ENCODE results near the gene WNK2.

WNK2 gene

DNA sequence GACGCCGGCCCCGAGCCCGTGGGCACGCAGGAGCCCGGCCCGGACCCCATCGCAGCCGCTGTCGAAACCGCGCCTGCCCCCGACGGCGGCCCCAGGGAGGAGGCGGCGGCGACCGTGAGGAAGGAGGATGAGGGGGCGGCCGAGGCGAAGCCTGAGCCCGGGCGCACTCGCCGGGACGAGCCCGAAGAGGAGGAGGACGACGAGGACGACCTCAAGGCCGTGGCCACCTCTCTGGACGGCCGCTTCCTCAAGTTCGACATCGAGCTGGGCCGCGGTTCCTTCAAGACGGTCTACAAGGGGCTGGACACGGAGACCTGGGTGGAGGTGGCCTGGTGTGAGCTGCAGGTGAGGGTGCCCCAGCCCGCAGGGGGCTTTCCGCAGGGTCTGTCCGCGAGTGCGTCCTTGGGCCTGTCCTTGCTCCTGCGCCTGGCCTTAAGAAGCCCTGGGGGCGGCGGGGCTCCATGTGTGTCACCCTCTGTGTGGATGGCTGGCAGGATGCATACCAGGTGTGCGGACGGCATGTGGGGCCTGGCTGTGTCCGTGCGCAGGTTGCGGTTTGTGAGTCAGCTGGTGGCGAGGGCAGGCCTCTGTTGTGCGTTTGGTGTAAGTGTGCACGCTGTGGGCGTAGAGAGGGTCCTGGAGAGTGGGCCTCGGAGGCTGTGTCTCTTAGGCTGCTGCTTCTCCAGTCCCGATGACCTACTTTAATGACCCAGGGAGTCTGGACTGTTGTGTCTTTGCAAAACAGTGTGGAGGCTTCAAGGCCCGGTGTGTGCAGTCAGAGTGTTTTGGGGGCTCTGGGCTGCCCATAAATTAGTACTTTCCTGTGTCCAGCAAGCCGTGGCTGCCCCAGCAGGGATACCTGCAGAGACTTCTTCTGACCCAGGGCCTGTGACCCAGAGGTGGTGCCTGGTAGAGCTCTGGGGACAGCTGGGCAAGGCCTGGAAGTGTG lies 1.6 kb downstream of the WNK2 start:
- no peak for DNase-seq

DNA sequence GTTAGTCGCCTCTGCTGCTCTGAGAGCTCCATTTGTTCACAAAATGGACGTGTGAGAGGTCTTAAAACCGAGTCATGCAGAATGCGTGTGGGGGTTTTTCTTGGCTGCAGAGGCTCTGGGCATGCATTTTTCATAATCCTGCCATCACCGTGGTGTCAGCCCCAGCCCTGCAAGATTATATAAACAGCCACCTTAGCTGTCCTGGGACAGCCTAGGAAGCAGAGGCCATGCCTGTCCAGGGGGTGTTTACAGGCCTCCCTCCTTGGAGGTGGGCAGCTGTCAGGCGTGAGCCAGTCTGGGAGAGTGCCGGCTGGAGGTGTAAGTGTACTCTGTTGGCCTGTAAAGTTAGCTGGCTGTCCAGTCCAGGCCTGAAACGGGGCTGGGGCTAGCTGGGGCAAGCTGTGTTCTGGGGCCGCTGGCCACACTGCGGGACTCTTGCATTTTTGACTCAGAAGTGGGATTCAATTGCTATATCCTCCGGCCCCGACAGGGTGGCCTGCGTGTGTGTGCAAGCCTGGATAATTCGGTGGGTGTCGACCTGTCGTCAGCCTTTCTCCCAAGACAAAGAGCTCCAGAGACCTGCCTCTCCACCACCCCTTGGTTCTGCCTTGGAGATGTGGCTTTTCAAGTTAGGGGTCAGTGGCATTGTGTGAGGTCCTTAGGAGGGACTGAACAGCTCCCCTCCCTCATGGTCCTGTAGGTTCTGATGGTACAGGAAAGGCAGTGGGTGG lies 2.4 kb downstream of the WNK2 start:
- no peak for DNase-seq

DNA sequence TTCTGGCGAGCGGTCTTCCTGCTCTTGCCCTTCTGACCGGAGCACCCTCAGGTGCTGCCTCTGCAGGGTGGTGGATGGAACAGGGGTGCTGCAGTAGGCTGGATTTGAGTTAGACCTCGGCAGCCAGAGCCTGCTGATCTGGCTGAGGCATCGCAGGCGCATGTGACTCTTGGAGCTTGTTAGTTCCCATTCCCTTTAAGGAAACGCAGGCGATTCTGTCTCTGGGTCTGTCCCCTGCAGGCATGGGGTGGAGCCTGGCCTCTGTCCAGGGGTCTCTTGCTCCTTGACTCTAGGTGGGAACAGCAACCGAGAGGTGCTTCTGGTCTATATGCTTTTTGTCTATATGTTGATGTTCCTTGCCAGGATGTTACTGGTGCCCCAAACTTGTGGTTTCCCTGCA lies 3.1 kb downstream of the WNK2 start:
- DNase-seq: no peak

DNA sequence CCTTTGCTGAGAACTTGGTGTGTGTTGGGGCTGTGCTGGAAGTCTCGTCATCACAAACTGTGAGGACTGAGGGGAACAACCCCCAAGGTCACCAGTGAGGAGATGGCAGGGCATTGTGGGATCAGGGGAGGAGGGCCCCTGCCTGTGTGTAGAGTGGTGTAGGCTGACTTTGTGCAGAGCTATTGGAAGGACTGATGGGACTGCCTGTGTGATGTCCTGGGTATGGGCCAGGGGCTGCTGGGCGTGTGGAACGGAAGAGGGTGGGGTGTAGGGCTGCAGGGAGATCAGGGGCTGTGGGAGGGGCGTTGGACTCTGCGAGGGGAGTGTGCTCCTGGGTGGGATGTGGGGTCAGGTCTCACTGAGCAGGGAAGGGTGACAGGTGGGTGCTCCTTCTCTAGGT lies 3.6 kb downstream of the WNK2 start:
- no peak for DNase-seq

DNA sequence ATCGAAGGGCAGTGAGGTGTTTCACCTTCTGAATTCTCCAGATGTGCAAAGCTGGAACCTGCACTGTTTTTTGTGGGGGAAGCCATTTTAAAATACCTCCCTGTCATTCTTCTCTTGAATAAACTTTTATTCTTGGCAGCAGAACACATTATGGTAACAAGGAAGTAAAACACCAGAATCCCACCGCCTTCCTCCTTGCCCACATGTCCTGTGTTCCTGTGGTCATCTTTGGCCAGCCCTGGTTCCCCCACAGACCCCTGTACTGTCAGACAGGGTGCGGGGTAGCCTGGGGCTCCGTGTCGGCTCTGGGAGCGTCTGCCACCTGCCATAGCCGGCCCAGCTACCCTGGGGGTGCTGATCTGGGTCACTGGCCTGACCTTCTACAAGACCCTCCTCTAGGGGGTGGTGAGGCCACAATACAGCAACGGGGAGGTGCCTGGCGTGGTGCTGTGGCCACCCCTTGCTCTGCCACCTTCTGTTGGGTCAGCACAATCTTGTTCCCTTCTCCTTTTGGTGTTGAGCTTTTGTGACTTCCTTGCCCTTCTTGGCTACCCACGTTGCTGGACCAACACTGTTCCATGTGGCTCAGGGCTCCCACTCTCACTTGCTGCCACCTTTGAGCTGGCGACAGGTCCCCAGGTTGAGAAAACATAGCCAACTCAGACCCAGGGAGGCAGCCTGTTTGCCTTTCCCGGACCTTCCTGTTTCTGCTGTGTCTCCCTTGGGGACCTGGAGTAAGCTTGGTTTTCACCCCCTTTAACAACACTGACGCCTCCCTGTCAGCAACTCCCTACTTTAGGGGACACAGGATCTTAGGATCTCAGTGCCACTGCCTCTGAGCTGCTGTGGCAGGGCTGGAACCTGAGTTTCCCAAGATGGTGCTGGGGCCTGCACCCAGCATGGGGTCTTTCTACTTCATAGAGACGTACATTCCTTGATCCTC lies 4.8 kb downstream of the WNK2 start:
- no peak for DNase-seq

DNA sequence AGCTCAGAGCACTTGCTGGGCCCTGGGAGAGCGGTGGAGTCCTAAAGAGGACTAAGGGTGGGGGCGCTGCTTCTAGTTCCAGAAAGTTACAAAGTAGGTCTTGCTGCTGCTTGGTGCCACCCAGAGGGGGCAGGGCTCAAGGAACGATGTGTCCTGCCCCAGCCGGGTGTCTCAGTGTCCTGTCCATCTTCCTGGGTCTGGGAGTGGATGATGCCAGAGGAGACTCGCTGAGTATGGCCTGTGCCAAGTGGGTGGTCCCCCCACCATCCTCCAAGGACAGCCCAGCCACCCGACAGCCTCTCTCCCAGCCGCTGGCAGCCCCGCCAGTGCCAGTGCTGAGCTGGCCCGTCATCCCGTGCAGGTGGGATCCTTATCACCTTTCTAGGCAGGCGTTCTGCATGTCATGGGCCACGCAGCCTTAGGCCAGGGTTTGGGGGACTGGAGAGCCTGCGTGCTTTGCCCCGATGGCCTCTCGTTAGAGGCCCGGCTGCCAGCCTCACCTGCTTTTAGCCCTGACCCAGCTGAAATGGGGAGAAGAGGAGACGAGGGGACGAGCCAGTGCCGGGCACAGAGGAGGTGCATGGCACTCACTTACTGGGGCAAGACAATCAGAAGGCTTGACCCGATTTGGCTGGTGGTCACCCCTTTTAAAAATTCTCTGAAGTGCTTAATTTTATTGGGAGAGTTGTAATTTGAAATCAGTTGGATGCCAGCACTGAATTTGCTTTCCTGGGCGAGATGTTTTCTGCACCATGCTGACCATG lies 5.6 kb downstream of the WNK2 start:
- no peak for DNase-seq

DNA sequence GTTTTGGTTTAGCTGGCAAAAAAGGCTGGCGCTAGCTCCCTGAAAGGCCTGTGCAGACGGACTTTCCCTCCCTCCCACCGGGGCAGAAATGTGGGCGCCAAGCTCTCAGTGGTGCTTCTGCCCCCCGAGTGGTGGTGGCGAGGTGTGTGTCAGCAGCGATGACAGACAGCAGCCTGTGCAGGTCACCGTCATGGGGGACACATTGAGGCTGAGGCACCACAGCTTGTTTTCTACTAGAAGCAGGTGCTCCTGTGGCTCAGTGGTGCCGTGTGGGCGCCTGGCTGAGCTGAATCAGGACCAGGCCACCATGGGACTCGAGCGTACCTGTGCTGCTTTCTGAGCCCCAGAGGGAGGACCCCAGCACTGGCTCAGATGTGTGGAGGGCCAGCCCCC lies 6.2 kb downstream of the WNK2 start:
- DNase-seq: no peak

DNA sequence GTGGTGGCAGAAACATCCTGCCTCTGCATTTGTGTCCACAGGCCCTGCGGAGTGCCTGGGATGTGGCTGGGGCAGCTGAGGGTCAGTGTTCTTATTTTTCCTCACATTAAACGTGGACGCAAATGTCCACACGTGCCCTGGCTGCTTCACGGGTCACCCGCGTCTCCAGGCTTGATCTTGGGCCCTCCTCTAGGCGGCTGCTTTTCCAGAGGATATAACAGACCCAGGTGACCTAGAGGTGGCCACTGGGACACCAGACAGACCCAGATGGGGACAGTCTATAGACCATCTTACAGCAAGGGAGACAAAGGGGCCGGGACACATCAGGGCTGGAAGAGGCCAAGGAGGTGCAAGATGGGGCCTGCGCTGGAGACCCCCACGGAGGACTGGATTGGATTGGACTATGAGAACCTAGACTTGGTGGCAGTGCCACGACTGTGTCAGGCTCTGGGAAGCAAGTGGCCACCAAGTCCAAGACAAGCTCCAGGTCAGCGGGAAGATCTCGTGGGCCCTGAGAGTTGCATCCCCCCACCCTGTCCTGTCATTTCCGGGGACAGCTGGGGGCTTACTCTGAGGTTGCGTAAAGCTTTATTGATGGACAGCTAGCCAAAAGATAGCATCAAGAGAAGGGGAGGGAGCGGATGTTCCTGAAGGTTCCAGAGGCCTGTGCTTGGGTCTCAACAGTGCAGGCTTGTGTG lies 6.9 kb downstream of the WNK2 start:
- DNase-seq: no peak

DNA sequence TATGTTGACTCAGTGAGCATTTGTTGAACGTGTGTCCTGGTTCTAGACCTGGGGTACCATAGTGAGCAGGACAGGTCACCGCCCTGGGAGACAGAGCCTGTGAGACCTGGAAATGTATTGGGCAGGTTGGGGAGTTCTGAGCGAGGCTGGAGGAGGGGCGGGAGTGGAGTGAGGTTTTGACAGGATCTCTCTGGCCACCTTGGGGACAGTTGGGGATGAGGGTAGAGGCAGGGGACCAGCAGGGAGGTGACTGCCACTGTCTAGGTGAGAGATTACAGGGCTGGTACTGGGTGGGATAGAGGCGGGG lies 7.4 kb downstream of the WNK2 start:
- no peak for DNase-seq

DNA sequence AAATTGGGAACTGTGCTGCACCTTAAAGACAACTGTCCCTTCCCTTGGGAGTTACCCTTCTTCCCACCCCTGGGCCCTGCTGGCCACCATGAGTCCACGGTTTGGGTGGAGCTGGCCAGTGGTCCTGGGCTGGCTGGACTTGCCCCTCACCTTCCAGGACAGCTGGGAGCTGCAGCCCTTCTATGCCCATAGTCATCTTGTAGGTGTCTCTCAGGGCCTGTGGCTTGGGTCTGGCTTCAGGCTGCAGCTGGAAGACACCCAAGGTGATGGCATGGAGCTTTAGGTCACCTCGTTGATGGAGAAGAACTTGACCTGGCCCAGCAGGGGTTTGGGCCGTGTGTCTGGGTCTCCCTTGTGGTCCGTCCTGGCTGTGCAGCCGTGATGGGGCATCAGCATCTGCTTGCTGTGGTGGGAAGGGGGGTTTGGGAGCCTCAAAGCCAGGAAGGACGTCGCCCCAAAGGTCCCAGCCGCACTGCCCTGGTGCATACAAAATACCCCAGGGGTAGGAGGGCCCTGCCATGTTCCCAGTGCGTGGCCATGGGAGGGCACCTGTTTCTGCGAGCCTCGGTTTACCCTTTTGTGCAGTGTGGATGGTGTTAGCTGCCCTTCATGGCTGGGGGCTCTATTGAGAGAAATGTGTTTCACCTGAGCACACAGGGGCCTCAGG lies 8.9 kb downstream of the WNK2 start:
- DNase-seq: no peak

DNA sequence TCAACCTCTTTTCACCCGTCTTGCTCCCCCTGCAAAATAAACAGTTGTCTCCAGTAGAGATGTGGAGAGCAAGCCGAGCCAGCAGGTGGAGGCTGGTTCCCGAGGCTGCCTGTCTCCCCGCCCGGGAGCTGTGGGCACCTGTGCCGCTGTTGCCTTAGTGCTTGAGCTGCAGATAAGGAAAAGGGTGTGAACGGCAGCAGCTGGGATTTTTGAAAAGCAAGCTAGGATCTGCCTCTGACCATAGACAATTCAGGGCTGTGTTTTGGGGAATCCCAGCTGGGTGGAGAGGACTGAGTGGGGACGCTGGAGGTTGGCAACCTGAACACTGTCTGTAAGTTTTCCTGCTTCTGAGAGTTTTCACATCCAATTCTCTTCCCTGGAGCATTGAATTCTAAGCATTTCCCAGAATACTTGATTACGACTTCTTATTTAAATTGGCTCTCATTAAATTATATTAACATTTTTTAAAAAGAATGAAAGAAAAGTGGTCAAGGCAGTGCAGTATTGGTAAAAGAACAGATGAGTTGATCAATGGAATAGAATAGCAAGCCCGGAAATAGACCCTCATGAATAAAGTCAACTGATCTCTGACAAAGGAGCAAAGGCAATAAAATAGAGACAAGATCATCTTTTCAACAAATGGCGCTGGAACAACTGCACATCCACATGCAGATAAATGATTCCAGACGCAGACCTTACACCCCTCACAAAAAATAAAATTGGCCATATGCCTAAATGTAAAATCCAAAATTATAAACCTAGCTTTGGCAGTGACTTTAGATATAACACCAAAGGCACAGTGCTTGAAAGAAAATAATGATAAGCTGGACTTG lies 9.7 kb downstream of the WNK2 start:
- no peak for DNase-seq

DNA sequence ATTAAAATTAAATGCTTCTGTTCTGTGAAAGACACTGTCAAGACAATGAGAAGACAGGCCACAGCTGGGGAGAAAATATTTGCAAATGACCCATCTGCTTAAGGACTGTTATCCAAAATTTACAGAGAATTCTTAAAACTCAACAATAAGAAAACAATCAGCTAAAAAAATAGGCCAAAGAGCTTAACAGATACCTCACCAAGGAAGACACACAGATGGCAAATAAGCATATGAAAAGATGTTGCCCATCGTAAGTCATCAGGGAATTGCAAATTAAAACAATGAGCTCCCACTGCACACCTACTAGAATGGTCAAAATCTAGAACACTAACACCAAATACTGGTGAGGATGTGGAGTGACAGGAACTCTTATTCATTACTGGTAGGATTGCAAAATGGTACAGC lies 10.3 kb downstream of the WNK2 start:
- DNase-seq: no peak

DNA sequence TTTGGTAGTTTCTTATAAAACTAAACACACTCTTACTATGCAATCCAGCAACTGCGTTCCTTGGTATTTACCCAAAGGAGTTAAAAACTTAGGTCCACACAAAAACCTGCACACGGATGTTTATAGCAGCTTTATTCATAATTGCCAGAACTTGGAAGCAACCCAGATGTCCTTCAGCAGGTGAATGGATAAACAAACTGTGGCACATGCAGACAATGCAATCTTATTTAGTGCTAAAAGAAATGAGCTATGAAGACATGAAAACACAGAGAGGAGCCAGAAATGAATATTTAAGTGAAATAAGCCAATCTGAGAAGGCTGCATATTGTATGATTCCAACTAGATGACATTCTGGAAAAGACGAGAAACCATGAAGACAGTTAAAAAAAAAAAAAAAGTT lies 10.7 kb downstream of the WNK2 start:
- DNase-seq: no peak

DNA sequence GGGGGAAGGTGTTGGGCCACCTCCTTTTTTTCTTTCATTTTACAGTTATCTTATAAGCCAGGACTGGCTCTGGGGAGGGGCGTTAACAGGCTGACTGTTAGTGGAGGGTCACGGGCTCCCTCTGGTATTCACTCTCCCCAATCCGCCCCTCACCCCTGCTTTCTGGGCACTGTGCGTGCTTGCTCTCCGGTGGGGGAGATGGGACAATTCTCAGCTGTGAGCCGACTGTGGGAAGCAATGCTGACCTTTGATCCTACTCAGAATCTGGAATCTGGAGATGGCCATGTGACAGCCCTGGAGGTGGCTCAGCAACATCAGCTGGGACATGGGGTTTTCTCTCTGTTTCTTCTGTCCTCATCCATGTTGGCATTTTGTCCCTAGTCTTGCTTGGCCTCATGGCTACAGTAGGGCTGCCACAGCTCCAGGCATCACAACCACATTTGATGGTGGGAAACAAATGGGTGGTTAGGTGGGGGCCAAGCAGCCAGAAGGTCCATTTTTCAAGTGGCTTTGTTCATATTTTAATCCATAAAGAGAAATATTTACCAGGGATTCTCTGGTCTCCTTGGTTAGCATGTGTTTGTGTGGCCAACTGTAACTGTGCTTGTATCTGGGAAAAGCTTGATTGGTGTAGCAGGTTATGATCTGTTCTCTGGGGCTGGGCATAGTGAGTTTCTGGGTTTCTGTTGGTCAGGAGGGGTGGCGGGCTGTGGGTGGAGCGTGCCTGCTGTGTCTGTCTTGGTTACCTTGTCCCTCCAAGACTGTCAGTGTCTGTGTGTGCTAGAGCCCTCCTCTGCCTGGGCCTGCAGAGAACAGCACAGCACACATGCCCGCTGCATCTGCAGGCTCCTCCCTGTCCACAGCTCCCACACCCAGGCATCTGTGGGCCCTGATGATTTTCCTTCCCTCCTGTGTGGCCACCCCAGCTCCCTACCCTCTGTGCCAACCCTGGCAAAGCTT lies 12.4 kb downstream of the WNK2 start:
- DNase-seq: no peak

DNA sequence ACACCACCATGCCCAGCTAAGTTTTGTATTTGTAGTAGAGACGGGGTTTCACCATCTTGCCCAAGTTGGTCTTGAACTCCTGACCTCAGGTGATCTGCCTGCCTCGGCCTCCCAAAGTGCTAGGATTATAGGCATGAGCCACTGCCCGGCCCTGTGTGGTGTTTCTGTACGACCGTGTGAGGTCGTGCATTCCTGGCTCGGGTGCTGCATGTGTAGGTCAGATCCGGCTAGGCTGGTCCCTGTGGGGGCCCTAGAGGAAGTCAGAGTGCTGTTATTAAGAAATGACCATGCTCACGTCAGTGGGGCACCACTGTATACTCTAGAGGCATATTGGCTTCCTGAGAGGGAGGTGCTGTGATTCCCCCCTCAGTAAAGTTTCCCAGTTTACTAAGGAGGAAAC lies 13.7 kb downstream of the WNK2 start:
- no peak for DNase-seq

DNA sequence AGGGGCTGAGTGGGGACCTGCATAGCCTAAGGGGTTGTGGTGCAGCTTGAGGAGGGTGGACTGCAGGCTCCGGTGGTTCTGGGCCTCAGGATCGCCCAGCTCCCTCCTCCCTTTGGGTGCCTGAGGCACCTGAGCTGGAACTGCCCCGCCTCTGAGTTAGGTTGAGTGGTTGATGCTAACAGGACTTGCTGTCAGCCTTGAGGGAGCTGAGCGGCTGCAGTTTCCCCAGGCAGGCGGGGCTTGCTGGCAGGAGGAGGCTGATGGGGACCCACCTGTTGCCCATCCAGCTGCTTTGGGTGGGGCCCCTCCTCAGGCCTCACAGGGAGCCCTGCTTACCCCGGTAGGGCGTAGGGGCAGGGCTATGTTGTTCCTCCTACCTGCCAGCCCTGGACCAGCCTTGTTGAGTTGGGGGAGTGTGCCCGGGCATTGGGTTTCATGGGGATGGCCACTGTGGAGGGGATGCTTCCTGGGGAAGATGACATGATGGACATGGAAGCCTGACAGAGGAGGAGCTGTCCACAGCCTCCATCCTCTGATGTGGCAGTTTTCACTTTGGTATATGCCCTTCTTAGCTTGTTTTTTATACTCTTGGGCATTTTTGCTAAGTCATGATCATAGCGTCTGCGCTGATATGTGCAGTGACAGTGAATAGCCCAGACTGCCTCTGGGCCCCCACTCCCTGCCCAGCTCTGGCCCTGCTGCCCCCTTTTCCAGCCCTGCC lies 14.3 kb downstream of the WNK2 start:
- DNase-seq: no peak

DNA sequence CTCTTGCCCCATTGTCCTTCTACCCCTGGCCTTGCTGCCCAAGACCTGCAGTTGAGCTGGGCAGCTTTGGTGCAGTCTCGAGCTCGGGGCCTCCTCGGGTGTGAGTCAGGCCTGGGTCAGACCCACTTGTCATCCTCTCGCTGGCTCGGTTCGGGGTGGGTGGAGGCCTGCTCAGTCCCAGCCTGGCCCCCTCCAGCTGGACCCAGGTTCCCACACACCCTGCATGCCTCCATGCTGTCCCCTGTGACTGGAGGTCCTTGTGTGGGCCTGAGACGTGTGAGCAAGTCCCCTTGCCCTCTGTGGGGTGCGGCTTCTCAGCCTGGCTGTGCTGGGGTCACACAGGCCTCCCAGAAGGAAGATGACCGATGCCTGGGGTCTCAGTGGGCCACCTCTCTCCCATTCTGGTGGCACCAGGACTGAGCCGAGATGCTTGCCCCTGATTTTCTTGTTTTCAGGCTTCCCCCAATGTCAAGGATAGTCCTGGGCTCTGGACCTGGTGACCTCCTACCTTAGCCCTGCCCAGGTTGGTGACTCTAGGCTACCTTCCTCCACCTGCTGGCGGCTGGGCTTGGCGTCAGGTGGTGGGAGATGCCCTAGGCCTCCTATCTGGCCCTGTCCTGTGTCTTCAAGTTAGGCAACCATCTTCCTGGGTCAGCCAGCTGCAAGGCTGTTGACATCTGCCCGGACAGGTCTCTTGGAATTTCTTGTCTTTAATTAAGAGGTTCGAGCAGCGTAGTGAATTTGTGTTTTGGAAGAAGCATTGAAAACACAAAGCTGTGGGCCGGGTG lies 15.1 kb downstream of the WNK2 start:
- no peak for DNase-seq

DNA sequence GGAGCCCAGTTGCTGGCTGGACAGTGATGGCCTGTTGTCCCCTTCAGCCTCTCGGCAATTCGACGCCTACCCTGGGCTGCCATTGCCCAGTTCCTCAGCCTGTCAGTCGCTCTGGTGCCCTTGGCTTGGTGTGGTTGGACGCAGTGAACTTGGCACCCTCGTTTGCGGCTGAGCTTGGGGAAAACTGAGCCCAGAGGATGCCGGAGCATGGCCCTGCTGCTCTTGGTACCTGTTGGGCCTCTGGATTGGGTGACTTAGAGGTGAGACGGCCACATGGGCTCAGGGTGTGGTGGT lies 16.5 kb downstream of the WNK2 start:
- DNase-seq: no peak
